ENCODE measurements around the gene PIGZ.

The PIGZ gene

GRCh38 chr3:197000211-197000610, 31.6 kb upstream of the PIGZ start:
- no peaks in the 10 kb centered on the region for H3K9me3 ChIP-seq (ENCODE audit: insufficient read depth, low read length)
- H3K9ac ChIP-seq (ENCODE audit: insufficient read length, low read depth) = no peak overlapping the region
- TF ChIP-seq YY1 (IDR thresholded peaks at IDR 0.05; ENCODE audit: insufficient read depth, insufficient read length) (no peak), ZNF274 (IDR thresholded peaks at IDR 0.05; ENCODE audit: low read depth, low read length) (no peak), SUZ12 (IDR thresholded peaks at IDR 0.05; ENCODE audit: extremely low read depth, insufficient read depth, insufficient read length) (no peak)
- H3K4me3 ChIP-seq (ENCODE audit: insufficient read length, low read depth) = no peak overlapping the region
- peaks cover 14% of the 10 kb centered on the region for H3K4me1 ChIP-seq (ENCODE audit: insufficient read depth, insufficient read length)
- DNase-seq (ENCODE audit: low read depth, low spot score) = no peak
- H3K27me3 ChIP-seq (ENCODE audit: insufficient read depth, insufficient read length) = peaks cover 5% of the 10 kb centered on the region
- peaks cover 18% of the 10 kb centered on the region for H3K36me3 ChIP-seq (ENCODE audit: insufficient read depth, insufficient read length, low read length)

GRCh38 chr3:196998966-196999760, 30.5 kb upstream of the PIGZ start:
- Histone ChIP-seq H3K9ac (ENCODE audit: insufficient read length, low read depth) (no peak overlapping the region), H3K9me3 (ENCODE audit: insufficient read depth, low read length) (no peaks in the 10 kb centered on the region), H3K4me1 (ENCODE audit: insufficient read depth, insufficient read length) (peaks cover 16% of the 10 kb centered on the region), H3K27me3 (ENCODE audit: insufficient read depth, insufficient read length) (no peaks in the 10 kb centered on the region), H3K4me3 (ENCODE audit: insufficient read length, low read depth) (no peak overlapping the region), H3K36me3 (ENCODE audit: insufficient read depth, insufficient read length, low read length) (peaks cover 8% of the 10 kb centered on the region)
- no peak for DNase-seq (ENCODE audit: low read depth, low spot score)
- TF ChIP-seq YY1 (IDR thresholded peaks at IDR 0.05; ENCODE audit: insufficient read depth, insufficient read length) (no peak), ZNF274 (IDR thresholded peaks at IDR 0.05; ENCODE audit: low read depth, low read length) (no peak), SUZ12 (IDR thresholded peaks at IDR 0.05; ENCODE audit: extremely low read depth, insufficient read depth, insufficient read length) (no peak)

GRCh38 chr3:196997311-196997710, 28.7 kb upstream of the PIGZ start:
- H3K4me1 ChIP-seq (ENCODE audit: insufficient read depth, insufficient read length) = peaks cover 11% of the 10 kb centered on the region
- no peak overlapping the region for H3K9ac ChIP-seq (ENCODE audit: insufficient read length, low read depth)
- no peak overlapping the region for H3K4me3 ChIP-seq (ENCODE audit: insufficient read length, low read depth)
- TF ChIP-seq ZNF274 (IDR thresholded peaks at IDR 0.05; ENCODE audit: low read depth, low read length) = no peak
- no peak for TF ChIP-seq YY1 (IDR thresholded peaks at IDR 0.05; ENCODE audit: insufficient read depth, insufficient read length)
- no peak for TF ChIP-seq SUZ12 (IDR thresholded peaks at IDR 0.05; ENCODE audit: extremely low read depth, insufficient read depth, insufficient read length)
- no peaks in the 10 kb centered on the region for H3K9me3 ChIP-seq (ENCODE audit: insufficient read depth, low read length)
- no peaks in the 10 kb centered on the region for H3K27me3 ChIP-seq (ENCODE audit: insufficient read depth, insufficient read length)
- DNase-seq (ENCODE audit: low read depth, low spot score) = no peak
- H3K36me3 ChIP-seq (ENCODE audit: insufficient read depth, insufficient read length, low read length) = peaks cover 5% of the 10 kb centered on the region

- DNase-seq (ENCODE audit: low read depth, low spot score) = no peak
- Histone ChIP-seq H3K9ac (ENCODE audit: insufficient read length, low read depth) (no peak overlapping the region), H3K4me1 (ENCODE audit: insufficient read depth, insufficient read length) (peaks cover 11% of the 10 kb centered on the region), H3K4me3 (ENCODE audit: insufficient read length, low read depth) (no peak overlapping the region), H3K9me3 (ENCODE audit: insufficient read depth, low read length) (no peaks in the 10 kb centered on the region), H3K27me3 (ENCODE audit: insufficient read depth, insufficient read length) (no peaks in the 10 kb centered on the region), H3K36me3 (ENCODE audit: insufficient read depth, insufficient read length, low read length) (peaks cover under 1% of the 10 kb centered on the region)
- TF ChIP-seq YY1 (IDR thresholded peaks at IDR 0.05; ENCODE audit: insufficient read depth, insufficient read length) (no peak), ZNF274 (IDR thresholded peaks at IDR 0.05; ENCODE audit: low read depth, low read length) (no peak), SUZ12 (IDR thresholded peaks at IDR 0.05; ENCODE audit: extremely low read depth, insufficient read depth, insufficient read length) (no peak)
Measured at GRCh38 chr3:196996454-196997265, 28.0 kb upstream of the PIGZ start.

- DNase-seq (ENCODE audit: low read depth, low spot score) = no peak
- Histone ChIP-seq H3K9me3 (ENCODE audit: insufficient read depth, low read length) (no peaks in the 10 kb centered on the region), H3K9ac (ENCODE audit: insufficient read length, low read depth) (no peak overlapping the region), H3K4me1 (ENCODE audit: insufficient read depth, insufficient read length) (peaks cover 11% of the 10 kb centered on the region), H3K27me3 (ENCODE audit: insufficient read depth, insufficient read length) (no peaks in the 10 kb centered on the region), H3K36me3 (ENCODE audit: insufficient read depth, insufficient read length, low read length) (no peaks in the 10 kb centered on the region), H3K4me3 (ENCODE audit: insufficient read length, low read depth) (no peak overlapping the region)
- TF ChIP-seq YY1 (IDR thresholded peaks at IDR 0.05; ENCODE audit: insufficient read depth, insufficient read length) (no peak), SUZ12 (IDR thresholded peaks at IDR 0.05; ENCODE audit: extremely low read depth, insufficient read depth, insufficient read length) (no peak), ZNF274 (IDR thresholded peaks at IDR 0.05; ENCODE audit: low read depth, low read length) (no peak)
Measured at GRCh38 chr3:196995646-196996355, 27.2 kb upstream of the PIGZ start.

- no peak for DNase-seq (ENCODE audit: low read depth, low spot score)
- Histone ChIP-seq H3K27me3 (ENCODE audit: insufficient read depth, insufficient read length) (no peaks in the 10 kb centered on the region), H3K4me3 (ENCODE audit: insufficient read length, low read depth) (no peak overlapping the region), H3K4me1 (ENCODE audit: insufficient read depth, insufficient read length) (peaks cover 11% of the 10 kb centered on the region), H3K36me3 (ENCODE audit: insufficient read depth, insufficient read length, low read length) (no peaks in the 10 kb centered on the region), H3K9ac (ENCODE audit: insufficient read length, low read depth) (no peak overlapping the region), H3K9me3 (ENCODE audit: insufficient read depth, low read length) (no peaks in the 10 kb centered on the region)
- TF ChIP-seq SUZ12 (IDR thresholded peaks at IDR 0.05; ENCODE audit: extremely low read depth, insufficient read depth, insufficient read length) = no peak
Measured at GRCh38 chr3:196995027-196995426, 26.4 kb upstream of the PIGZ start.

GRCh38 chr3:196994056-196994455, 25.4 kb upstream of the PIGZ start:
- H3K9ac ChIP-seq (ENCODE audit: insufficient read length, low read depth) = no peak overlapping the region
- no peak for DNase-seq (ENCODE audit: low read depth, low spot score)

More at GRCh38 chr3:196994056-196994455, 25.4 kb upstream of the PIGZ start:
- TF ChIP-seq SUZ12 (IDR thresholded peaks at IDR 0.05; ENCODE audit: extremely low read depth, insufficient read depth, insufficient read length) (no peak), YY1 (IDR thresholded peaks at IDR 0.05; ENCODE audit: insufficient read depth, insufficient read length) (no peak)
- Histone ChIP-seq H3K4me1 (ENCODE audit: insufficient read depth, insufficient read length) (peaks cover 11% of the 10 kb centered on the region), H3K36me3 (ENCODE audit: insufficient read depth, insufficient read length, low read length) (no peaks in the 10 kb centered on the region), H3K4me3 (ENCODE audit: insufficient read length, low read depth) (no peak overlapping the region), H3K9me3 (ENCODE audit: insufficient read depth, low read length) (no peaks in the 10 kb centered on the region), H3K27me3 (ENCODE audit: insufficient read depth, insufficient read length) (no peaks in the 10 kb centered on the region)
